Measurements from ENCODE around the gene ZFPM1. TPM values are rescaled to one million over a fixed set of nuclear protein-coding genes. Genes with fewer than 3 reads are reported as not detected.

Gene ZFPM1
- total RNA-seq, 1 donor from 2014 or later: 1.2 TPM

DNA sequence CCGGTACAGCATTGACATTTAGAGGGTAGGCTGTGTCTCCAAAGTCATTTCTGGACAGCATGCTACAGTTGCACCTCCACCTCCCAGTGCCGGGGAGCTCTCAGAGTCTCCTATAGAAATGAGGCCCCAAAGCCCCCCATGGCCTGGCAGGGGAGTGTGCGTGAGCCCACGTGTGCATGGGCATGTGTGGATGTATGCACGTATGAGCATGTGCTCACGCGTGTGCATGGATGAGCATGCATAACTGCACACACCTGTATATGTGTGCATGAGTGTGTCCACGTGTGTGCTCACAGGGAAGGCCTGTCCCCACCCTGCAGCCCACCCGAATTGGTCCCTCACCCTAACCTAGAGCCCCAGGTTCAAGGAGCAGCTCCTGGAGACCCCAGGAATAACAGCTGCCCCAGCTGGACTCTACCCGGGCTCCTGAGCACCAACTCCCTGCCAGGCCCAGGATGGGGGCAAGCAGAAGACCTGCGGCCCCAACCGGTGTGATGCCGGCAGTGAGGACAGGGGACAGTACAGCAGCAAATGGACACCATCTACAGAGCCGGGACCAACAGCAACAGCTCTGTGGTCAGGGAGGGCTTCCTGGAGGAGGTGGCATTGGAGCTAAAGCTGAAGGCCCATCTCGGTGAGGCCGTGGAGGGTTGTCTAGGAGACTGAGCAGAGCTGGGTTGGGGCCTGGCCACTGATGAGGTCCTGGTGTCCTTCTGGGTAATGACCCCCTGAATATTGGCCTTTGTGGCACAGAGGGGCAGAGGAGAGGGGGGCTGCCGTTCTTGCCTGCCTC, 35.2 kb upstream of the ZFPM1 start:
- no peak for DNase-seq

DNA sequence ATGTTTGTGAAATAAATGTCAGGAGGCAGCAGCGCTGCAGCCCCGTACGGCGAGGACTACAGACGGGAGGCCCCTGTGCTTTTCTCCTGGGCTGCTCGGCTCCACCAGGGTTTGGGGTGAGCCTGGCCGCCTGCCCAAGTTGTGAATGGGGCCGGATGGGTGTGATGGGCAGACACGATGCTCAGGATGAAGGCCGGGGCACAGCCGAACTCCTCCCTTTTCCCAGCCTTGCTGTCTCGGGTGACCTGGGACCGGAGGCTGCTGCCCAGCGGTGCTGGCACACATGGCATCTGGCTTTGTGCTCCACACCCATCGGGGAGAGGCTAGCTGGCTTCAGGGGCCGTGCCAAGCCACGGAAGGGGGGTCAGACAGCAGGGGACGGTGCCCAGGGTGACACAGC, 34.2 kb upstream of the ZFPM1 start:
- no peak for DNase-seq

DNA sequence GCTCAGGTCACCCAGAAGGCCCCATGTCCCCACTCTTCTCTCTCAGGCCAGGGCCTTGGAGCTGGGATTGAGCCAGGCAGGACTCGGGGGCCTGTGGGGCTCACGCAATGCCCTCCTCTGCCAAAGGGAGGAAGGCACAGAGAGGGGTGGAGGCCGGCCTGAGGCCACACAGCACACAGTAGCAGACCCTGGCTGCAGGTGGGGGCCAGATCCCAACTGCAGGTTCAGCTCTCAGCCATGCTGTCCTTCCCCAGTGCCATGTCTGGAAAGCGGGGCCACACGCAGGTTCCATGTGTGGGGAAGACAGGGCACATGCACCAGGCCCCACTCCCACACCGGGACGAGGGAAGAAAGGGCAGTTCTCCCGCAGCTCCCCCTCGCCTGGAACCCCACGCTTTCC, 33.3 kb upstream of the ZFPM1 start:
- no peak for DNase-seq

DNA sequence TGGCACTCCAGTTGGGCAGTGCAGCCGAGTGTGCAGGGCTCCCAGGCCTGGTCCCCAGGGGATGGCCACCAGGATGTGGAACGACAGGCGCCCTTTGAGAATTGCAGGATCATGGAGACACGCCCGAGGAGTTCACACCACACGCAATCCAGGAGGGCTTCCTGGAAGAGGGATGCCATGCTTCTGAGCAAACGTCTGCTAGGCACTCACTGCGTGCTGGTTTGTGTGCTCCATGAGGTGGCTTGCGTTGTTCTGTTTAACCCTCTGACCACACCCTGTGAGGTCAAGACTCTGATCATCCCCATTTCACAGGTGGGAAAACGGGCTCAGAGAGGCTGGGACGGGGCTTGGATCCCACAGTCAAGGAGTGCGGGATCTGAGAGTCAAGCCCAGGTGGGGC, 32.6 kb upstream of the ZFPM1 start:
- DNase-seq: no peak

DNA sequence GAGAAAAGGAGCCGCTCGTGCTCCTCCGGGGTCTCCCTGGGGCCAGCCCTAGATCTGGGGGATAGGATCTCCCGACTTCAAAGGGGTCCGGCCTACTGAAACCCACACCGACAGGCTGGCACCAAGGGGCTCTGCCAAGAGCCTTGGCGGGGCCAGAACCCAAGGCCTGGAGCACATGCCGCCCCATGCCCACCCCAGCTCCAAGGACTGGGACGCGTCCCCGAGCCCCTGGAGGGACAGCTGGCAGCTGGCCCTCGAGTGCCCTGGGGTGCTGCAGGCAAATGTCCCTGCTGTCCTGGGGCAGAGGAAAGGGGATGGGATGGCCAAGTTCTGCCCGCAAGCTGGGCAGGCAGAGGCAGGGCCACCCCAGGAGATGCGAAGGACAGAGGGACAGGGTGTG, 31.8 kb upstream of the ZFPM1 start:
- DNase-seq: no peak

DNA sequence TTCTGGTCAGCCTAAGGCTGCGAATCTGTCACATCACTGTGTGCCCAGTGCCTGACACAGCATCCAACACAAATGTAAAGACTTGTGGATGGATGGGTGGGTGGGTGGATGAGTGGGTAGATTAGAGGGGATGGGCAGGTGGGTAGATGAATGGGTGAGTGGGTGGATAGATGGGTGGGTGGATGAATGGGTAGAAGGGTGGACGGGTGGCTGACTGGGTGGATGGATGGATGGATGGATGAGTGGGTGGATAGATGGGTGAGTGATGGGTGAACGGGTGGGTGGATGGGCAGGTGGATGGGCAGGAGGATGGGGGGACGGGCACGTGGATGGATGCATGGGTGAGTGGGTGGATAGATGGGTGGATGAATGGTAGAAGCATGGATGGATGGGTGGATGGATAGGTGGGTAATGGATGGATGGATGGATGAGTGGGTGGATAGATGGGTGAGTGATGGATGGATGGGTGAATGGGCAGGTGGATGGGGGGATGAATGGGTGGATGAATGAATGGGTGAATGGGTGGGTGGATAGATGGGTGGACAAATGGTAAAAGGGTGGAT, 31.1 kb upstream of the ZFPM1 start:
- DNase-seq: no peak

DNA sequence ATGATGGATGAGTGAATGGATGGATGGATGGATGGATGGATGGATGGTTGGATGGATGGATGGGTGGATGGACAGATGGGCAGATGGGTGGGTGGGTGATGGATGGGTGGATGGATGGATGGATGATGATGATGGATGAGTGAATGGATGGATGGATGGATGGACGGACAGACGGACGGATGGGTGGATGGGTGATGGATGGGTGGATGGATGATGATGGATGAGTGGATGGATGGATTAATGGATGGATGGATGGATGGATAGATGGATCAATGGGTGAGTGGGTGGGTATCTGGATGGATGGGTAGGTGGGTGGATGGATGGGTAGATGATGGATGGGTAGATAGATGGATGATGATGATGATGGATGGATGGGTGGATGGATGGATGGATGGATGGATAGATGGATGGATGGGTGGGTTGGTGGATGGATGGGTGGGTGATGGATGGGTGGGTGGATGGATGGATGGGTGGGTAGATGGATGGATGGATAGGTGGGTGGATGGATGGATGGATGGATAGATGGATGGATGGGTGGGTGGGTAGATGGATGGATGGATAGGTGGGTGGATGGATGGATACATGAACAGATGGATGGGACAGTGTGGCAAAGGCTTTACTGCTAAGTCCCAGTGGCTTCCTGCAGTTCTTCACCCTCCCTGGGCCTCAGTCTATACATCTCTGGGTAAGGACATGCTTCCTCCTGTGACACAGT, 30.2 kb upstream of the ZFPM1 start:
- no peak for DNase-seq

DNA sequence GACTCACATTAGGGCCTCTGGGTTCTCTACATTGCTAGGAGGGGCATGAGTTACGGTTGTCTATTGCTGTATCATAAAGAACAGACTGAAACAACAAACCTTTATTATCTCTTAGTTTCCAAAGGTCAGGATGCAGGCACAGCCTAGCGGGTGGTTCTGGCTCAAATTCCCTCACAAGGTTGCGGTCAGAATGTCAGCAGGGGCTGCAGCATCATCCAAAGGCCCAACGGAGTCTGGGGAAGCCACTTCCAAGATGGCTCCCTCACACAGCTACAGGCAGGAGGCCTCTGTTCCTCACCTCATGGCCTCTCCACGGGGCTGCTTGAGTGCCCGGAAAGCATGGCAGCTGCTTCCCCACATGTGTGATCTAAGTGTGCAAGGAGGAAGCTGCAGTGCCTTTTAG, 29.6 kb upstream of the ZFPM1 start:
- no peak for DNase-seq

DNA sequence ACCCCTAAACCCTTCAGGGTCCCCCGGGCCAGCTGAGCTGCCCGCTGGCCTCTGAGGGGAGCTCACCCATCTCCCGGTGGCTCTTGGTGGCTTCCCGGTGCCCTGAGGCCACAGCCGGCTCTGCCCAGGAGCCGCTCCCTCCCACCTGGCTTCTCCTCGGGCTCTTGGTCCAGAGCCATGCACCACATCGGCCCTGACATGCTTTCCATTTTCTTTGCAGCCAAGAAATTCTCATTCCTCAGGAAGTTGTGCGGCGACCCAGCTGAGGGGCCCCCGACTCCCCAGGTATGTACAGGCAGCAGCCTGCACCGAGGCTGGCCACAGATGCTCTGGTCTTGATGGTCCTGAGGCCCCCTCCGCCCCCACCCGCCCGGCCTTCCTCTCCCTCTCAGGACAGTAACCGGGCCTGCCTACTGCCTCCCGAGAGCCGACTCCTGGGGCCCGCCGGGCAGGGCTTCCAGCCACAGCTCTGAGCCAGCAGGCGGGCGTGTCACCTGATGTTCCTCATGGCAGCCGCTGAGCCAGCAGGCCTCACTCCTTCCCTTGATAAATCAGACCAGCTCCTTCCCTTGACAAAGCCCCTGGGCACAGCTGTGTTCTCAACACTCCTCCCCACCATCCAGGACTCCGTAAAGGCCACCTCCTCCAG, 28.4 kb upstream of the ZFPM1 start:
- no peak for DNase-seq

DNA sequence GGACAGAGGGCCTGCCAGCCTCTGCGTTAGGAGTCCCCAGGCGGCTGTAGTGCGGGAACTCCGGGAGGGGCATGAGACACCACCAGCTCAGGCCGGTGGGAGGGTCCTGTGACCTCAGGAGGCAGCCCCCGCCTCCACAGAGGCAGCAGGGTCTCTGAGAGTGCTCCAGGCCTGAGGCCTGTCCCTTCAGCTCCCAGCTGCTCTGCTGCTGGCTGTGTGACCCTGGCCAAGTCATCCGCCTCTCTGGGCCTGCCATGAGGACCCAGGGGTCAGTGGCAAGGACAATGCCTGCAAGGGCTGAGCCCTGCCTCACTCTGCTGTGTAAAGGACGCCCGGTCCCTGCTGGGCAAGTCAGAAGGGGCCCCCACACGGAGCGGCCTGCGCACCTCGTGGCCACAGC, 27.1 kb upstream of the ZFPM1 start:
- DNase-seq: no peak

DNA sequence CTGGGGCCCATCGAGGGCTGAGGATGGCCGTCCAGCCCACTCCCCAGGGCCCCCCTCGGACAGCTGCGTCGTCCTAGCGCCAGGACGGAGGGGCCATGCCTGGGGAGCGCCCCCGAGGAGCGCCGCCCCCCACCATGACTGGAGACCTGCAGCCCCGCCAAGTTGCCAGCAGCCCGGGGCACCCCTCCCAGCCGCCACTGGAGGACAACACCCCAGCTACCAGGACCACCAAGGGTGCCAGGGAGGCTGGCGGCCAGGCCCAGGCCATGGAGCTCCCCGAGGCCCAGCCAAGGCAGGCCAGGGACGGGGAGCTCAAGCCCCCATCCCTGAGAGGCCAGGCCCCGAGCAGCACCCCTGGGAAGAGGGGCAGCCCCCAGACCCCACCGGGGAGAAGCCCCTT, 25.7 kb upstream of the ZFPM1 start:
- DNase-seq: no peak

DNA sequence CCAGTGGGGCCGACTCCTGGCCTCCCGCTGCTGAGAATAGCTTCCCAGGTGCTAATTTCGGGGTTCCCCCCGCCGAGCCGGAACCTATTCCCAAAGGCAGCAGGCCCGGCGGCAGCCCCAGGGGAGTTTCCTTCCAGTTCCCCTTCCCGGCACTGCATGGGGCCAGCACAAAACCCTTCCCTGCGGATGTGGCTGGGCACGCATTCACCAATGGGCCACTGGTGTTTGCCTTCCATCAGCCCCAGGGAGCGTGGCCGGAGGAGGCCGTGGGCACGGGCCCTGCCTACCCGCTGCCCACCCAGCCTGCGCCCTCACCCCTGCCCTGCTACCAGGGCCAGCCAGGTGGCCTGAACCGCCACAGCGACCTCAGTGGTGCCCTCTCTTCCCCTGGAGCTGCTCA, 24.9 kb upstream of the ZFPM1 start:
- no peak for DNase-seq

DNA sequence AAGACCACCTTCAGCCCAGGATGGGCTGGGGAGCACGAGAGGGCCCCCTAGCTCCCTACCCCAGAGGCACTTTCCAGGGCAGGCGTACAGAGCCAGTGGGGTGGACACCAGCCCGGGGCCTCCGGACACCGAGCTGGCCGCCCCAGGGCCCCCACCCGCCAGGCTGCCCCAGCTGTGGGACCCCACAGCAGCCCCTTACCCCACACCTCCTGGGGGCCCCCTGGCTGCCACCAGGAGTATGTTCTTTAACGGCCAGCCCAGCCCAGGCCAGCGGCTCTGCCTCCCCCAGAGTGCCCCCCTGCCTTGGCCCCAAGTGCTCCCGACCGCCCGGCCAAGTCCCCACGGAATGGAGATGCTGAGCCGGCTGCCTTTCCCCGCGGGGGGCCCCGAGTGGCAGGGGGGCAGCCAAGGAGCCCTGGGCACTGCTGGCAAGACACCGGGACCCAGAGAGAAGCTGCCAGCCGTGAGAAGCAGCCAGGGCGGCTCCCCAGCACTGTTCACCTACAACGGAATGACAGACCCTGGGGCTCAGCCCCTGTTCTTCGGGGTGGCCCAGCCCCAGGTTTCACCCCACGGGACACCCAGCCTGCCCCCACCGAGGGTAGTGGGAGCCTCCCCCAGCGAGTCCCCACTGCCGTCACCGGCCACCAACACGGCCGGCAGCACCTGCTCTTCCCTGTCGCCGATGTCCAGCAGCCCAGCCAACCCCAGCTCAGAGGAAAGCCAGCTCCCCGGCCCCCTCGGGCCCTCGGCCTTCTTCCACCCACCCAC, 24.3 kb upstream of the ZFPM1 start:
- DNase-seq: no peak

DNA sequence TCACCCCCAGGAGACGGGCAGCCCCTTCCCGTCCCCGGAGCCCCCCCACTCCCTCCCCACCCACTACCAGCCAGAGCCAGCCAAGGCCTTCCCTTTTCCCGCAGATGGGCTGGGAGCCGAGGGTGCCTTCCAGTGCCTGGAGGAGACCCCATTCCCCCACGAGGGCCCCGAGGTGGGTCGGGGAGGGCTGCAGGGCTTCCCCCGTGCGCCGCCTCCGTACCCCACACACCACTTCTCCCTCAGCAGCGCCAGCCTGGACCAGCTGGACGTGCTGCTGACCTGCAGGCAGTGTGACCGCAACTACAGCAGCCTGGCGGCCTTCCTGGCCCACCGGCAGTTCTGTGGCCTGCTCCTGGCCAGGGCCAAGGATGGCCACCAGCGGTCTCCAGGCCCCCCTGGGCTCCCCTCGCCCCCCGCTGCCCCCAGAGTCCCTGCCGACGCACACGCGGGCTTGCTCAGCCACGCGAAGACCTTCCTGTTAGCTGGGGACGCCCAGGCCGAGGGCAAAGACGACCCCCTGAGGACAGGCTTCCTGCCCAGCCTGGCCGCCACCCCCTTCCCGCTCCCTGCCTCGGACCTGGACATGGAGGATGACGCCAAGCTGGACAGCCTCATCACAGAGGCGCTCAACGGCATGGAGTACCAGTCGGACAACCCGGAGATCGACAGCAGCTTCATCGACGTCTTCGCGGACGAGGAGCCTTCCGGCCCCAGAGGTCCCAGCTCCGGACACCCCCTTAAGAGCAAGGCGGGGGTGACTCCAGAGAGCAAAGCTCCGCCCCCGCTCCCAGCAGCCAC, 23.5 kb upstream of the ZFPM1 start:
- no peak for DNase-seq

DNA sequence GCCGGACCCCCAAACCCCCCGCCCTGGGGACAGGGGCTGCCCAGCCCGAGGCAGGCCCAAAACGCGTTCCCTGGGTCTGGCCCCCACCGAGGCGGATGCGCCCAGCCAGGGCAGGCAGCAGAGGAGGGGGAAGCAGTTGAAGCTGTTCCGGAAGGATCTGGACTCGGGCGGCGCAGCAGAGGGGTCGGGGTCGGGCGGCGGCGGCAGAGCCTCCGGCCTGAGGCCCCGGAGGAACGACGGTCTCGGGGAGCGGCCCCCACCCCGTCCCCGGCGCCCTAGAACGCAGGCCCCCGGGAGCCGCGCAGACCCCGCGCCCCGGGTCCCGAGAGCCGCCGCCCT, 22.9 kb upstream of the ZFPM1 start:
- DNase-seq: no peak

DNA sequence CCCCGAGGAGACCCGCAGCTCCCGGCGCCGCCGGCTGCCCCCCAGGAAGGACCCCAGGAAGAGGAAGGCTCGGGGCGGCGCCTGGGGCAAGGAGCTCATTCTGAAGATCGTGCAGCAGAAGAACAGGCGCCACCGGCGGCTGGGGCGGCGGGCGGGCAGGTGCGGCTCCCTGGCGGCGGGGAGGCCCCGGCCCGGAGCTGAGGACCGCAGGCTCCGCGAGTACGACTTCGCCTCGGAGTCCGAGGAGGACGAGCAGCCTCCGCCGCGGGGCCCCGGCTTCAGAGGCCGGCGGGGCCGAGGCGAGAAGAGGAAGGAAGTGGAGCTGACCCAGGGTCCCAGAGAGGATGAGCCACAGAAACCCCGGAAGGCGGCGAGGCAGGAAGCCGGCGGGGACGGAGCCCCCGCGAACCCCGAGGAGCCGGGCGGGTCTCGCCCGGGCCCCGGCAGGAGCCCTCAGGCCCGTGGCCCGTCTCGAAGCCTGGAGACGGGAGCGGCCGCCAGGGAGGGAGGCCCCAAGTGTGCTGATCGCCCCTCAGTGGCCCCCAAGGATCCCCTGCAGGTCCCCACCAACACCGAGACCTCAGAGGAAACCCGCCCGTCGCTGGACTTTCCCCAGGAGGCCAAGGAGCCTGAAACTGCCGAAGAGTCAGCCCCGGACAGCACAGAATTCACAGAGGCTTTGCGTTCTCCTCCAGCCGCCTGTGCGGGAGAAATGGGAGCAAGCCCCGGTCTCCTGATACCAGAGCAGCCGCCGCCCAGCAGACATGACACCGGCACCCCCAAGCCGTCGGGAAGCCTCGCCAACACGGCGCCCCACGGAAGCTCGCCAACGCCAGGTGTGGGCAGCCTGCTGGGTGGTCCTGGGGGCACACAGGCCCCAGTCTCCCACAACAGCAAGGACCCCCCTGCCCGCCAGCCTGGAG, 22.3 kb upstream of the ZFPM1 start:
- DNase-seq: no peak

DNA sequence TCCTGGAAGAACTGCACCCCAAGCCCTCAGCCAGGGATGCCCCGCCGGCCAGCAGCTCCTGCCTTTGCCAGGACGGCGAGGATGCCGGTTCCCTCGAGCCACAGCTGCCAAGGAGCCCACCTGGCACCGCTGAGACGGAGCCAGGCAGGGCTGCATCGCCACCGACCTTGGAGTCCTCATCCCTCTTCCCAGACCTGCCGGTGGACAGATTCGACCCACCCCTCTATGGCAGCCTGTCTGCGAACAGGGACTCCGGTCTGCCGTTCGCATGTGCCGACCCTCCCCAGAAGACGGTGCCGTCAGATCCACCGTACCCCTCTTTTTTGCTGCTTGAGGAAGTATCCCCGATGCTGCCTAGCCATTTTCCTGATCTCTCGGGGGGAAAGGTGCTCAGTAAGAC, 21.4 kb upstream of the ZFPM1 start:
- DNase-seq: no peak

DNA sequence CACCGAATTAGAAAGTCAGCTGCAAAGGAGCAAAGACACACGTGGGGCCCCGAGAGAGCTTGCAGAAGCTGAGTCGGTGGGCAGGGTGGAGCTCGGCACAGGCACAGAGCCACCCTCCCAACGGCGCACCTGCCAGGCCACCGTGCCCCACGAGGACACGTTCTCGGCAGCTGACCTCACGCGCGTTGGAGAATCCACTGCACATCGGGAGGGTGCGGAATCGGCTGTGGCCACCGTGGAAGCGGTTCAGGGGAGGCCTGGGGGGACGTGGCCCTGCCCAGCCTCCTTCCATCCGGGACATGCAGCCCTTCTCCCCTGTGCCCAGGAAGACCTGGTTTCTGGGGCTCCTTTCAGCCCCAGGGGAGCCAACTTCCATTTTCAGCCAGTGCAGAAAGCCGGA, 20.9 kb upstream of the ZFPM1 start:
- DNase-seq: no peak

DNA sequence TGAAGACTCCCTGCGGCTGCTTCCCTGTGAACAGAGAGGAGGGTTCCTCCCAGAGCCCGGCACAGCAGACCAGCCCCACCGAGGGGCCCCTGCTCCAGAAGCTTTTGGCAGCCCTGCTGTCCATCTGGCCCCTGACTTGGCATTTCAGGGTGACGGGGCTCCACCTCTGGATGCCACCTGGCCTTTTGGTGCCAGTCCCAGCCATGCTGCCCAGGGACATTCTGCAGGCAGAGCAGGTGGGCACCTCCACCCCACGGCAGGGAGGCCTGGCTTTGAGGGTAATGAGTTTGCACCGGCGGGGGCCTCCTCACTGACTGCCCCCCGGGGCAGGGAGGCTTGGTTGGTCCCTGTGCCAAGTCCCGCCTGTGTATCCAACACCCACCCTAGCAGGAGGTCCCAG, 20.3 kb upstream of the ZFPM1 start:
- no peak for DNase-seq

DNA sequence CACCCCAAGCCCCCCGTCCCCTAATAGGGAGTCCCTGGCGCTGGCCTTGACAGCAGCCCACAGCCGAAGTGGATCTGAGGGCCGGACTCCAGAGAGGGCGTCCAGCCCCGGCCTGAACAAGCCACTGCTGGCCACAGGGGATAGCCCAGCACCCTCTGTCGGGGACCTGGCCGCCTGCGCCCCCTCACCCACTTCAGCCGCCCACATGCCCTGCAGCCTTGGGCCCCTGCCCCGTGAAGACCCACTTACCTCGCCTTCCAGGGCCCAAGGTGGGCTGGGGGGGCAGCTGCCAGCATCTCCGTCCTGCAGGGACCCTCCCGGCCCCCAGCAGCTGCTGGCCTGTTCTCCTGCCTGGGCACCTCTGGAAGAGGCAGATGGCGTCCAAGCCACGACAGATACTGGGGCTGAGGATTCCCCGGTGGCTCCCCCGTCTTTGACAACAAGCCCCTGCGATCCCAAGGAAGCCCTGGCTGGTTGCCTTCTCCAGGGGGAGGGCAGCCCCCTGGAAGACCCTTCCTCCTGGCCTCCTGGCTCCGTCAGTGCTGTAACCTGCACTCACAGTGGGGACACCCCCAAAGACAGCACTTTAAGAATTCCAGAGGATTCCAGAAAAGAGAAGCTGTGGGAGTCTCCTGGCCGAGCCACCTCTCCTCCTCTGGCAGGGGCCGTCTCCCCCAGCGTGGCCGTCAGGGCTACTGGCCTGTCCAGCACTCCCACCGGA, 19.3 kb upstream of the ZFPM1 start:
- DNase-seq: no peak
